ENCODE measurements around the gene IGSF1.

The IGSF1 gene, protein sequence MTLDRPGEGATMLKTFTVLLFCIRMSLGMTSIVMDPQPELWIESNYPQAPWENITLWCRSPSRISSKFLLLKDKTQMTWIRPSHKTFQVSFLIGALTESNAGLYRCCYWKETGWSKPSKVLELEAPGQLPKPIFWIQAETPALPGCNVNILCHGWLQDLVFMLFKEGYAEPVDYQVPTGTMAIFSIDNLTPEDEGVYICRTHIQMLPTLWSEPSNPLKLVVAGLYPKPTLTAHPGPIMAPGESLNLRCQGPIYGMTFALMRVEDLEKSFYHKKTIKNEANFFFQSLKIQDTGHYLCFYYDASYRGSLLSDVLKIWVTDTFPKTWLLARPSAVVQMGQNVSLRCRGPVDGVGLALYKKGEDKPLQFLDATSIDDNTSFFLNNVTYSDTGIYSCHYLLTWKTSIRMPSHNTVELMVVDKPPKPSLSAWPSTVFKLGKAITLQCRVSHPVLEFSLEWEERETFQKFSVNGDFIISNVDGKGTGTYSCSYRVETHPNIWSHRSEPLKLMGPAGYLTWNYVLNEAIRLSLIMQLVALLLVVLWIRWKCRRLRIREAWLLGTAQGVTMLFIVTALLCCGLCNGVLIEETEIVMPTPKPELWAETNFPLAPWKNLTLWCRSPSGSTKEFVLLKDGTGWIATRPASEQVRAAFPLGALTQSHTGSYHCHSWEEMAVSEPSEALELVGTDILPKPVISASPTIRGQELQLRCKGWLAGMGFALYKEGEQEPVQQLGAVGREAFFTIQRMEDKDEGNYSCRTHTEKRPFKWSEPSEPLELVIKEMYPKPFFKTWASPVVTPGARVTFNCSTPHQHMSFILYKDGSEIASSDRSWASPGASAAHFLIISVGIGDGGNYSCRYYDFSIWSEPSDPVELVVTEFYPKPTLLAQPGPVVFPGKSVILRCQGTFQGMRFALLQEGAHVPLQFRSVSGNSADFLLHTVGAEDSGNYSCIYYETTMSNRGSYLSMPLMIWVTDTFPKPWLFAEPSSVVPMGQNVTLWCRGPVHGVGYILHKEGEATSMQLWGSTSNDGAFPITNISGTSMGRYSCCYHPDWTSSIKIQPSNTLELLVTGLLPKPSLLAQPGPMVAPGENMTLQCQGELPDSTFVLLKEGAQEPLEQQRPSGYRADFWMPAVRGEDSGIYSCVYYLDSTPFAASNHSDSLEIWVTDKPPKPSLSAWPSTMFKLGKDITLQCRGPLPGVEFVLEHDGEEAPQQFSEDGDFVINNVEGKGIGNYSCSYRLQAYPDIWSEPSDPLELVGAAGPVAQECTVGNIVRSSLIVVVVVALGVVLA (N-terminal part only)

GRCh38 chrX:131288738-131289511, at the start of gene IGSF1:
TSS of gene IGSF1 (minus strand) at chrX:131289306. CDS start at chrX:131286674, 2,632 bp downstream.
- DNase-seq, result no peak

- DNase-seq, result no peak
Observed at GRCh38 chrX:131332331-131332730, 43.2 kb upstream of the IGSF1 start.

DNA sequence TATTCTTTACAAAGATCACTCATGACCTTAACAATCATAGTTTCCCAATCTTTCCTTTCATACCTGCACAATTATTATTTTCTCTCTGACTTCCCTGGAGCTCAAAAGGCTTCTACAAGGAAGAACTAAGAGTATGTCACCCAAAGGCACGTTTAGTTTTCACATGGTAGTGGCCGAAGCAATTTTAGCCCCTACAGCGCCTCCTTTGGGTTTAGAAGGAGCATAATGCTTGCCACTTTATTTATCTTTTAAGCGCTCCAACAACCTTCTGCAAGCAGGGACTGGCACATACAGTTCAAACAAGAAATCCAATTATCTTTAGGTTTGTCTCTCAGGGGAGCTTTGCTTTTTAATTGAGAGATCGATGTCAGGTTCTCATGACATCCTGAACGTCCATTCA, 42.0 kb upstream of the IGSF1 start:
- DNase-seq, result no peak

- DNase-seq, result no peak
Observed at GRCh38 chrX:131330735-131331134, 41.6 kb upstream of the IGSF1 start.

DNA sequence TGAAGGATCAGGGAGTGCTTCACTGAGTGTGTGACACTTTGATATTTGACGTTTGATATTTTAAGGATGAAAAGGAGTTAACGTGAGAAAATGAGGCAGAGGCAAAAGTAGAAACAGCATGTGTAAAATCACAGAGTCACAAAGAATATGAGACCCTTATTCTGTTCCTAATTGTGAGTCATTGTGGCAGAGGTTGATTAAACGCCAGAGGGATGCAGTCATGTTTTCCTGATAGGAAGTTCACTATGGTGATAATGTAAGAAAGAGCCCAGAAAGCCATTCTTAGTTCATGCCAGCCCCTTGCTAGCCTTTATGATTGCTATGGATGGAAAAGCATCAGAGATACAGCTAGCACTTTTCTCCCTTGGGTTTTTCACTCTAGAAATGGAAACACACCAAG, 33.5 kb upstream of the IGSF1 start:
- DNase-seq, result no peak

DNA sequence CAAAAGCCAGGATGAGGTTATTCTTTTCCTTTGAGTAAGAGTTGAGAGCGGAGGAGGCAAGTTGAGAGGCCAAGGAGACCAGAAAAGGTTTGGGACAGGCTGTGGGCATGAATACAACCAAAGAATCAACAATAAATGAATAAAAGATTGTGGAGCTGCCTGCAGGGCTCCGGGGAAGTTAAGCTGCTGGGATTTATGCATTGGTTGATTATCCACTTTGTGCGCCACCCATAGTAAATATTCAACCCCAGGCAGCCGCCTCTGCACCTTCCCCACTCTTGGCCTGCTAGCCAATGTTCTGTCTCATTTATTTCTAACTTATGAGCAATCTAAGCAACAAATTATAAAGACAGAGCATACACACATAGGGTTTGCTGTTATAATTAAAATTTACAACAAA, 28.2 kb upstream of the IGSF1 start:
- DNase-seq, result no peak

DNA sequence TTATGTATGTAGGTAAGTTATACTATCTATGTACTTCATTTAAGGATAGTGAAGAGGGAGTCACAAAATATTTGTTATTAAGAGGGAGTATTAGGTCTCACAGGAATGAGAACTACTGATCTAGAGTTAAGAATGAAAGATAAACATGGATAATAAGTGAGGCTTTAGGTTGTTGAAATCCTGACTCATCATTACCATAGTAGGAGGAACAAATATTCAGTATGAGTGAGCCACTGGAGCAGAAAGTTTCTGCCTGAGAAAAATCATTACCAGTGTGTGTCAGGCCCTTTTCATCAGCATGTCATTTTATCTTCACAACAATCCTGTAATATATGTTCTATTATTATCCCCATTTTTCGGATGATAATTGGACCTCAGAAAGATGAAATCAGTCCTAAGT, 27.2 kb upstream of the IGSF1 start:
- no peak for DNase-seq

- DNase-seq, result no peak
Observed at GRCh38 chrX:131308980-131309379, 19.9 kb upstream of the IGSF1 start.

- DNase-seq, result no peak
Observed at GRCh38 chrX:131306601-131307000, 17.5 kb upstream of the IGSF1 start.

GRCh38 chrX:131305926-131306325, 16.8 kb upstream of the IGSF1 start:
- DNase-seq, result no peak

DNA sequence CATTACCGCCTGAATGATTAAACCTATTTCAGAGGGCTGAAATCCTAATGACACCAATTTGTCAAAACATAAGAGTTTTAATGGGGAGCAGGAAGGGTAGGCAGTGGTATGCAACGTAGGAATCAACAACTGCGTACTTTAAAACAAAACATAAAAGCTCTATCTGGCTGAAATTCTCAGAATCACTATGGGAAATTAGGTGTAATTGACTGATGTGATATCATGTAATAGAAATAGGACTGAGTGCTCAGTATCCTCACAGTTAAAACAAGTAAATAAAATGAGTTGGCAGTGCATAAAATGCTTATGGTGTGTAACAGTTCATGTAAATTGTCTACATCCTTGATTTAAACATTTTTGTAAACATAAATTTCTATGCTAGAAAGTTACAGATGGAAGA, 13.6 kb upstream of the IGSF1 start:
- DNase-seq, result no peak

- no peak for DNase-seq
Observed at GRCh38 chrX:131301155-131301554, 12.0 kb upstream of the IGSF1 start.

GRCh38 chrX:131298846-131299245, 9.7 kb upstream of the IGSF1 start:
- DNase-seq, result no peak

GRCh38 chrX:131298036-131298435, 8.9 kb upstream of the IGSF1 start:
- DNase-seq, result no peak

GRCh38 chrX:131289527-131289926, 421 bp upstream of the IGSF1 start:
- no peak for DNase-seq

GRCh38 chrX:131288188-131288587, 918 bp downstream of the IGSF1 start:
- no peak for DNase-seq

GRCh38 chrX:131287560-131288179, 1.4 kb downstream of the IGSF1 start:
- DNase-seq, result no peak

GRCh38 chrX:131279617-131280016, 9.5 kb downstream of the IGSF1 start:
- DNase-seq, result no peak

GRCh38 chrX:131279197-131279596, 9.9 kb downstream of the IGSF1 start:
- DNase-seq, result no peak

GRCh38 chrX:131277543-131278136, 11.5 kb downstream of the IGSF1 start:
- DNase-seq, result no peak

DNA sequence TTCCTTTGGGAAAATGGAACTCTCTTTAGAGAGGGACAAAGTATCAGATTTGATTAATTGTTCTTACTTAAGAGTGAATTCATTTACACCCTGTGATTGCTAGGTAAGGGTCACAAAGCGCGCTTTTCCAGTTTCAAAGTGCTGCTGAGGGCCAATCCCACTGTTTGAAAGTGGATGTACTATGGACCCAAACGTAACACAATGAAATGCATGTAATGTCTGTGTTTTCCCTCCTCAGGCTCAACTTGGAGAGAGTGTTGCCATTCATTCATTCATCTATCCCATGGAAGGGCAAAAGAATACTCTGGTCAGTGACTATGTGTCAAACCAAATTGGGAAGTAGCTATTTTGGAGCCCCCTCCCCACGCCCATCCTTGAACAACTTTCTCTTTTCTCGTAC, 16.1 kb downstream of the IGSF1 start:
- no peak for DNase-seq

GRCh38 chrX:131271826-131272225, 17.3 kb downstream of the IGSF1 start:
- no peak for DNase-seq
